ENCODE data around the gene SCCPDH.

Gene SCCPDH

DNA sequence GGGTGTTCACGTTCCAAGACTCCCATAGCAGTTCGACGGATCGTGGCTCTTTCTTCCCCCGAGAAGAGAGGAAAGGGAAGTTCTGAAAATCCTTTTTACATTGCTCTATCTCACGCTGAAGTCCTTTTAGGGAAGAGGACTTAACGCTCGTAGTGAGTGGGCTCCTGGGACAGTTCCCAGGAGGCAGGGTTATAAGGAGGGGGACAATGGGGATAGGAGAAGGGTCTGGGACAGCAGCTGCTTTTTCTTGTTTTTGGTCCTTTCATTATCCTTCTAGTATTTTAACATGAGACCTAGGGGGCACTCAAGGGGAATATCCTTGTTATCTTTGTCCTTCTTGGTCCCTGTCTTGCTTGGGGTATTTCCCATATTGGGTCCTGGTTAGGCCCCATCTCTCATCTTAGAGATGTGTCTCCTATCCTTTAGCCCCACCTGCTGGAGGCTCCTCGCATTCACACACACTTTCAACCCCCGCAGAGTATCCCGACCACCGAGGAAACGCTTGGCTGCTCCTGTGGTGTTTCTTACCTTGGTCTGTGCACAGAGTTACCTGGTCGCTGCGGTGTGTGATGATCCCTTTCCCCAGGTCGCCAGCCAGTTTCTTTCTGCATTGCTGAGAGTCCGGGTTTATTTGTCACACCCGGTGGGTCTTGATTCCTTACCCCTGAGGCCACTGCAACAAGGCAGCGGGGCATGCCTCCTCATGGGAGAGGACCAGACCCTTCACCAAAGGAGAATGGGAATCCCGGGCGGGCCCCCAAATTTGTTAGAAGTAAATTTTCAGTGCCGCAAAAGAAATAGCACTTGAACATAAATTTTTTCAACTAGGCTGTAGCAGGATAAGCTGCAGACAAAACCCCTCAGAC, 29.7 kb downstream of the SCCPDH start:
- peak; percentile 40 for DNase-seq (ENCODE audit: low spot score)

DNA sequence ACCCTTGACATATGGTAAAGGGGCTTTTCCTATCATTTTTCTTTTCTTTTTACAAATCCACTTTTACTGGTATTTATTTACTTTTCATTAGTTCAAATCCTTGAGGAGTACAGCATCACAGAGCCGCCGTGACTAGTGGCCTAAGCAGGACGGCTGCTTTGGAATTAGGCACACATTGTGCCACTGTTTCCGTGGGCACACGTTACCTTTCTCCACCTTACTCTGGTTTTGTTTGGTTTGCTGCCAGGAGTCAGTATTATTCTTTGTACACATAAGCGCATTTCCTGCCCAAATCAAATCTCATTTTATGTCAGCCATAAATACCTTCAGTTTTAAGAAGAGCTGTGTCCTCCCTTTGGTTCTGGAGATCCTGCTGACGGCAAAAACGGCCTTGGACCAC, 31.2 kb downstream of the SCCPDH start:
- DNase-seq (ENCODE audit: low spot score), result no peak

DNA sequence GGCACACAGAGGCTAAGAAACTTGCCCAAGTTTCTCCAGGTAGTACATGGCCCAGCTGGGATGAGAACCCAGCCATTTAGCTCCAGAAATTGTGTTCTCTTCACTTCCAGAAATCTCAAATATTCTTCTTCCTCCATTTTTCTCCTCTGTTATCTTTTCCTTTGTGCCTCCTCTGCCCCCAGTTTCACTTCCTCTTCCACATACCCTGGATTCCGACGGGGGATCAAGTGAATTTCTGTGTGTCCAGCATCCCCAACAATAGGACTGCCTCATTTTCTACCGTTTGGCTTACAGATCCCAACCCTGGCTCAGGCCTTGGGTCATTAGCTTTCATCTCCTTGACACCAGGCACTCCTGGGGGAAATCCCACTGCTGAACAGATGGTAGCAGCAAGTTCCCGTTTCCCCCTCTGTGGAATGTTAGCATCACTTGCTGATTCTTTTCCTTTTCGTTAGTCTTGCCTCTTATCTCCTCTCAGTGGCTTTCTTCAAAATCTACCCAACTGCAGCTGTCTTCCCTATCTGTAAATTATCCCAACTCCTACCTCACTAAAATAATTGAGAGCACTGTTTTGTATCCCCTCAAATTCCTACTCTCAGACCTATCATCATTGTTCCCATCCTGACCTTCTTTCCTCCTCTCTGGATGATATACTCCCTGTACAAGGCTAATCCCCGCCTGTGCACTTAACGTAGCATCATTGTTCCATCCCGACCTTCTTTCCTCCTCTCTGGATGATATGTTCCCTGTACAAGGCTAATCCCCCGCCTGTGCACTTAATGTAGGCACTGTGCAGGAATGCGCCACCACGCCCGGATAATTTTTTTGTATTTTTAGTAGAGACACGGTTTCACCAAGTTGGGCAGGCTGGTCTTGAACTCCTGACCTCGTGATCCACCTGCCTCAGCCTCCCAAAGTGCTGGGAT, 36.5 kb downstream of the SCCPDH start:
- no peak for DNase-seq (ENCODE audit: low spot score)

DNA sequence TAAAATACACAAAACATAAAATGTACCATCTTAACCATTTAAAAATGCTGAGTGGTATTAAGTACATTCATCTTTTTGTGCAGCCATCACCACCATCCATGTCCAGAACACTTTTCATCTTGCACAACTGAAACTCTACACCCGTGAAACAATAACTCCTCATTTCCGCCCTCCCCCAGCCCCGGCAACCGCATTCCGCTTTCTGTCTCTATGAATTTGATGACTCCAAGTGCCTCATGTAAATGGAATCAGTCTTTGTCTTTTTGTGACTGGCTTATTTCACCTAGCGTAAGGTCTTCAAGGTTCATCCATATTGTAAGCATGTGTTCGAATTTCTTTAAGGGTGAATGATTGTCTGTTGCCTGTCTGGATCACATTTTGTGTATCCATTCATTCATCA, 37.2 kb downstream of the SCCPDH start:
- no peak for DNase-seq (ENCODE audit: low spot score)

DNA sequence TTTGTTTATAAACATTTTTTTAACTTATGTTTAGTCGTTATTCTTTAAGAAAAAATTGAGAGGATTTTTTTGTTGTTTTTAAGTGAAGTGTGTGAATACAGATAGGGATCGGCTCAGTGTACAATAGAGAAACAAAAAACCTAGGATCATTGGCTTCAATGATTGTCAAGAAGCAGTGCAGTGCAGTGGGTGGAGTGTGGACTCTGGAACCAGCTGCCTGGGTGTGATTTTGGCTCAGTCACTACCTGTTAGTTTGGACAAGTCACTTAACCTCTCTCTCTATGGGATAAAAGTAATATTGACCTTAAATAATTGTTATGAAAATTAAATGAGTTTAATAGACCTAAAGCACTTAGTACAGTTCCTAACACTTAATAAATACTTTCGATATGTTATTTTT, 41.3 kb downstream of the SCCPDH start:
- no peak for DNase-seq (ENCODE audit: low spot score)

DNA sequence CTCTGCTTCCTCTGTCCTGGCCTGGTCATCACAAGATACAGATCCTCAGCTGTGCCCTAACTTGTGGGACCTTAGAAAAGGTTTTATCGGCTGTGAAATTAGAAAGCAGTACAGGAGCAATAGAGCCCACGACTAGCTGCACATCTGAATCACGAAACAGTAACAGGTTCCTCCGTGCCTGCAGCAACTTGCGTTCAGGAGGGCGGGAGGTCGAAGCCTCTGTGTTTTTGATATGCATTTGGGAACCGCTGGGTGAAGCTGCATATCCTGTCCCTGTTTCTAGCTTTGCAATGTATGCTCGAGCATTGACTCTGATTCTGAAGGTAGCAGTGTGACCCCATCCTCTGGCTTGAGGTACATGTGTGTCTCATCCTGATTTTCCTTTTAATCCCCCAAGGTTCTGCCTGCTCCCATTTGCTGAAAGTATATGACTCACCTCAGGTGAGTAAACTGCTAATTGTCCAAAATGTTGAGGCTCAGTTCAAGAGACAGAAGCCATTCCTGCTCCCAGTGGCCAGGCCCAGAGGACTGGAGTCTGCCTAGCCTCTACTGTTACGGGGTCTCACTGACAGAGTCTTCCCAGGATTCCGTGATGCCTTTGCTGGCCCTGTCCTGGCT, 44.3 kb downstream of the SCCPDH start:
- DNase-seq (ENCODE audit: low spot score), result no peak

DNA sequence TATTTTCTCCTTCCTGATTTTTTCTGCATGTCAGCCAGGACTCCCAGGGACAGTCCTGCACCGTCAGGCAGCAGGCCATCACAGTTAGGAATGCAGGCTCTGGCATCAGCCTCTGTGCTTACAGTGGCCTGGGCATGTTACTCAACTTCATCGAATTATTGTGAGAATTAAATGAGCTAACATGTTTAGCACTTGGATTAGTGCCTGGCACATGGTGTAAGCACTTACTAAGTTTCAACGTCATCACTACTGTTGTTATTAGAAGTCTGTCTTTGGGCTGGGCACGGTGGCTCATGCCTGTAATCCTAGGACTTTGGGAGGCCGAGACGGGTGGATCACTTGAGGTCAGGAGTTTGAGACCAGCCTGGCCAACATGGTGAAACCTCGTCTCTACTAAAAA, 45.1 kb downstream of the SCCPDH start:
- no peak for DNase-seq (ENCODE audit: low spot score)

DNA sequence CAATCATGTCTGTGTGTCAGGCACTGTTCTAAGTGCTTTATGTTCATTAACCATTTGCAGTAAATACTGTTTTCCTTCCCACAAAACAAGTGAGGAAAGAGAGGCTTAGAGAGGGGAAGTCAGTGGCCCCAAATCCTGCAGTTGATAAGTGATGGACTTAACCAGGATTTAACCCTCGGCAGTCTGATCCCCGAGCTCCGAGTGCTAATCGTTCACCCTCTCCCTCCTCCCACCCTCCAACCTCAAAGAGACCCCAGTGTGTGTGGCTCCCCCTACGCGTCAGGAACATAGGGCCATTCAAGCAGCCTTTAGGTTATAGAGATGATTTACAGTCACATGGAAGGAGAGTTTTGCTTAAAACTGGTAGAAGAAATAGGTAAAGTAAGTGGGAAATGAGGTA, 47.2 kb downstream of the SCCPDH start:
- DNase-seq (ENCODE audit: low spot score), result no peak

GRCh38 chr1:246772686-246773085, 48.5 kb downstream of the SCCPDH start:
- DNase-seq (ENCODE audit: low spot score), result no peak

- no peak for DNase-seq (ENCODE audit: low spot score)
Observed at GRCh38 chr1:246773213-246773641, 49.0 kb downstream of the SCCPDH start.

DNA sequence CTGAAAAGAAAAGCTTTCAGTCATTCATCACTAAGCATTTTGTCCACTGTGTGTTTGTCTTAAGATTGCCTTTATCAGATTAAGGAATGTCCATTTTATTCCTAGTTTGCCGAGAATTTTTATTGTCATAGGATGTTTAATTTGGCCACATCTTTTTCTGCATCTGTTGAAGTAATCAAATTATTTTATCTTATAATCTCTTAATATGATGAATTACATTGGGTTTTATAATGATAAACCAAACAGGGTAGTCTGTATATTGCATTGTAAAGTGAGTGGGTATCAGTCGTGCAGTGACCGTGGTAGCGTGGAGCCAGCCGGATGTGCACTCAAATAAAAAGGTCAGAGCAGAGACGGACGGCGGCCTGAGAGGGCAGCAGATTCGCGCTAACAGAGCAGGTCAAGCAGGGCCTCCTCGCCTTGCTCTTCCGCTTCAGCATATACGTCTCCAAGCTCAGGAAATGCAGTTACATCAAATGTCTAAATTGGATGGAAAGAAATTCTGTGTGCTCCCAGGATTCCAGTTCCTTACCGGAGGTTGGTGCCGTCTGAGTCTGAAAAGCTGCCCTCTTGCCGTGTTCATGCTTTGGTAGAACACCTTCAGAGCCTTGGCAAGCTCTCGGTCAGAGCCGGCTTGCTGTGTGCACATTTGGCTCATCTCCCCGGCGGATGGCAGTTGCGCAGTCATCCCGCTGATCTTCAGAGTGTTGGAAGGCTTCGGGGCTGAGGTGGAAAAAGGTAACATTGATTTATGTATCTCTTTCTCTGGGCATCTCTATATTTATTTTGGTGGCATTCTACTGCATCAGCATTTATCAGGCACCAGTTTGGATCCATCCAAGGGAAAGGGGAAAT, 51.5 kb downstream of the SCCPDH start:
- DNase-seq (ENCODE audit: low spot score), result no peak

DNA sequence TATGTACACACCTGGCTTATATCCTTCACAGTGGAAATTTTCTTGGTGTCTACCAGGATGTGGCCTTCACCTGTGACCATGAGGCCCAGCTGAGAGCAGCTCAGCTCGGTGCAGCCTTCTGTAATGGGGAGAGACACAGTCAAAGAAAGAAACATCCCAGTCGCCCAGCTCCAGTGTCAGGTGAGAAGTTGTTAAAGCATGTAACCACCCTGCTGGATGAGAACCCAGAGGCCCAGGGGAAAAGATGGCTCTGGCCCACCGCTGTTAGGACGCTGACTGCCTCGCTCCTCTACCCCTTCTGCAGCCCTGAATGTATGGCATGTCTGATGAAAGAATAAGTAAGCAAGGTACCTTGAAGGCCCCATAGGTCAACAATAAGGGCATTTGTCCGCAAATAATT, 52.7 kb downstream of the SCCPDH start:
- no peak for DNase-seq (ENCODE audit: low spot score)

GRCh38 chr1:246778663-246779062, 54.5 kb downstream of the SCCPDH start:
- DNase-seq (ENCODE audit: low spot score), result no peak

DNA sequence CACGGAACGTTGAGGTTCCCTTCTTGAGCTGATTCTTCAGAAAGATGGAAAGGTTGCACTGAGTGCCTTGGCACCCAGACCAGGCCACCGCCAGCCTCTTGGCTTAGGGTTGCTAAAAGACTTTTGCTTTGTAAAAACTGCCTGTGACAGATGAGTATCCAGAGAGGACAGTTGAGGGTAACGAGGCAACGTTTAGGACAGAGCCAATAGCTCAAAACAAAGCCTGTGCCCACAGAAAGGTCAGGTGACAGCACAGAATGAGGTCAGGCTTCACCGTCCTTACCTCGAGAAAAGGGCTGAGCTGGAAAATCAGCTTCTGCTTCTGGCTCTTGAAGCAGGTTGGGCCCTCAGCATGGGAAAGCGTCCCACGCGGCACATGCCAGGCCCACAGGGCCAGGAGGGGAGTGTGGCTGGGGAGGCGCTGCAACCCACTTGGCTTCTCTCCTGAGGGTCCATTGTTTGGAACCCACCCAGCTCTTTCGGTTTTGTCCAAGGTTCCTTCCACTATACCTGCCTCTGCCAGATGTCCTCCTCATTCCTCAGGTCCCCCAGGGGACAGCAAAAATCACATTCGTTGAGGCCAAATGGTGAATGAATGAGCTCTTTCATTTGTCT, 55.5 kb downstream of the SCCPDH start:
- no peak for DNase-seq (ENCODE audit: low spot score)

DNA sequence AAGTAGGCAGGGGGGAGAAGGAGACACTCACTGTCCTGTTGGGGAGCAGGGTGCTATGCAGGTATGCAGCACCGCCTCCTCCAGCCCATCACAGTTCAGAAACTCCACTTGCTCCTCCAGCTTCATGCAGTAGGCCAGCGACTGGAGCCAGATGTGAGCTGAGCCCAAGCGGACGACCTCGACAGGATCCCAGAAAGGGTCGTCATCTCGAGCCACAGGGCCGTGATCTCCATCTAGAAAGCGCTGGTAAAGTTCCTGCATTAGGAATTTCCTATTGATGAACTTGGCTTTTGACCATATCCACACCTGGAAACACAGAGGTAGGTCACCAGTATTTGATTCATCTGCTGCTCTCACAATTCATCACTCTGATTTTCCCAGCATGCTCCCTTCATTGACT, 56.1 kb downstream of the SCCPDH start:
- no peak for DNase-seq (ENCODE audit: low spot score)

DNA sequence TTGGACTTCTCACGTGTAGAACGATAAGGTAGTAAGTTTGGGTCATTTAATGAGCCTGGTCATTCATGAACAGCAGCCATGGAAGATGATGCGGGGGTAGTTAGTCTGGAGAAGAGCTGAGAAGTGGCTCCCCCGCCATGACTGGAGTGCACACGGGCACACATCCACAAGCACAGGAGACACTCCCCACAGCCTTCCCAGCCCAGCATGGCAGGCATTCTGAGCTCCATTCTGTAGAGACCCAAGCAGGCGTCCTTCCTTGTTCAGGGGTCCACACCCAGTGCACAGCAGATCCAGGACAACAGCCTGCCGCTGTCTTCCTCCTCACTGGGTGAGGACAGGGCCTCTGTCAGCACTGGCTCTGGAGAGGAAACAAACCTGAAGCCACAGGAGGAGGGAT, 57.0 kb downstream of the SCCPDH start:
- DNase-seq (ENCODE audit: low spot score), result no peak

- DNase-seq (ENCODE audit: low spot score), result no peak
Observed at GRCh38 chr1:246782120-246782900, 58.1 kb downstream of the SCCPDH start.

DNA sequence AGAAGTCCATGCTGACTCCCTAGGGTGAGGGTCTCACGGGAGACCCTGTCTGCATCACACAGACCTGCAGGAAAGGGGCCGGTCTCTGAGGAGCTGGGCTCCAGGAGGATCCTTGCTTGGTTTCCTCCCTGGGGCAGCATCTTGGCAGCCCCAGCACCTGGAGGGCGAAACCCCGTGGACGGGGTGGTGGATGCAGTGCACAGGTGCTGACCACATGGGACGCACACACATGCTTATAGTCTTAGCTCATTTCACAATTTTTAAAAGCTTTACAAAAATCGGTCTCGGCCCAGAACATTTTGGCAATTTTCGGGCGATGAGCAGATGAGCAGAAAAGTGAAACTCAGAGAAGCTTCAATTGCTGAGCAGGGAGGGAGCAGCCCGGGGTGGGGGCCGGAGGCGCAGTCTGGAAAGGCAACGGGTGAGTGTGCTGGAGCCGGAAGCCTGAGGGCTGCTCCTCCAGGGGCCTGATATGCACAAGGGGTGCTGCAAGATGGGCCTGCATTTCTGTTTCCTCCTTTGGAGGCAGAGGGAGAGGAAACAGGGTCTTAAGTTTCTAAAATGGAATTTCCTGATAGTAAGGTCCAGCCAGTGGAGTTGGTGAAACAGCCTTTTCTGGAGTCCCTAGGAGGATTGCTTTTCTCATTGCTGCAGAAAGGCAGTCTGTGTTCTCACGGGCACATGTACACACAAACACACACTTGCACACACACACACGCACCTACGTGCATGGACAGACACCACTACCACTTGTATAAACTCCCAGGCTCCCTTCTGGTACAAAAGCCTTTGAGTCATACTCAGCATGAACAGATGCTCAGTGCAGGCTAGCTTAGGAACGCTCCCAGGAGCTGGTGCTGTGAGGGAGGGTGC, 60.6 kb downstream of the SCCPDH start:
- no peak for DNase-seq (ENCODE audit: low spot score)

- DNase-seq (ENCODE audit: low spot score), result no peak
Observed at GRCh38 chr1:246785494-246786111, 61.4 kb downstream of the SCCPDH start.
